HepG2 (cell line): ENCODE data around the gene BPIFA1. TPM values are rescaled to one million over a fixed set of nuclear protein-coding genes. Genes with fewer than 3 reads are reported as not detected.

ENCODE experiments used
- MIER2 ChIP-seq: IDR thresholded peaks from 2 replicates; pipeline ENCODE4 v1.6.1; 2016; ENCODE audit warnings: missing biosample characterization, missing genetic modification reagents
- STAG1 ChIP-seq: sonication (generic); formaldehyde crosslinking; IDR thresholded peaks from 2 replicates; pipeline ENCODE4 v1.4.0; 2020; ENCODE audit warnings: missing genetic modification reagents
- ZNF17 ChIP-seq: sonication (generic); formaldehyde crosslinking; IDR thresholded peaks from 2 replicates; pipeline ENCODE4 v1.5.0; 2020; ENCODE audit warnings: mild to moderate bottlenecking, missing genetic modification reagents
- polyA plus RNA-seq, 8 experiments: library from polyadenylated mRNA; depleted of rRNA in 3 of 8; stranded (reverse) in 7 of 8; unstranded in 1 of 8; fragments of >200 nt; fragmentation: Illumina TruSeq in 4 of 8; extraction: Trizol in 4 of 8; gene quantifications; 2 replicates each; pipeline versions ENCODE4 v1.2.1 to v1.2.3, GENCODE V29; 2011 to 2016; ENCODE audit warnings: low read depth in 4 of 8, missing spikeins in 1 of 8, mixed read lengths in 1 of 8; ENCODE audit not compliant: insufficient read depth in 1 of 8
- total RNA-seq, 5 experiments: library from RNA; depleted of rRNA; stranded (reverse); fragments of >200 nt; fragmentation: Illumina TruSeq; extraction: Trizol; gene quantifications; 2 replicates each; pipeline ENCODE4 v1.2.3, GENCODE V29; 2016; ENCODE audit warnings: low read depth in 1 of 5
- TF ChIP-seq, protein P1 (sequence below): sonication (generic); formaldehyde crosslinking; IDR thresholded peaks from 2 replicates; pipeline ENCODE4 v1.5.0; 2020; ENCODE audit warnings: mild to moderate bottlenecking, missing genetic modification reagents, moderate library complexity
- TF ChIP-seq, protein P2 (sequence below): sonication (generic); formaldehyde crosslinking; IDR thresholded peaks from 2 replicates; pipeline ENCODE4 v1.4.0; 2020; ENCODE audit warnings: missing genetic modification reagents, borderline replicate concordance
- TF ChIP-seq, protein P3 (sequence below), 2 experiments: IDR thresholded peaks; 2 replicates each; pipeline ENCODE4 v1.6.1; 2011 to 2012; ENCODE audit warnings: low read length in 2 of 2, borderline replicate concordance in 1 of 2, low read depth in 1 of 2, mild to moderate bottlenecking in 1 of 2, moderate library complexity in 1 of 2
- TF ChIP-seq, protein P4 (sequence below): sonication (generic); formaldehyde crosslinking; IDR thresholded peaks from 2 replicates; pipeline ENCODE4 v1.5.1; 2020; ENCODE audit warnings: mild to moderate bottlenecking, missing genetic modification reagents, moderate library complexity

The BPIFA1 gene
- total and polyA plus RNA-seq, 2 of the 13 experiments (the other 11 are each of a cell fraction or from before 2014, with no cell fraction given) = not detected

DNA sequence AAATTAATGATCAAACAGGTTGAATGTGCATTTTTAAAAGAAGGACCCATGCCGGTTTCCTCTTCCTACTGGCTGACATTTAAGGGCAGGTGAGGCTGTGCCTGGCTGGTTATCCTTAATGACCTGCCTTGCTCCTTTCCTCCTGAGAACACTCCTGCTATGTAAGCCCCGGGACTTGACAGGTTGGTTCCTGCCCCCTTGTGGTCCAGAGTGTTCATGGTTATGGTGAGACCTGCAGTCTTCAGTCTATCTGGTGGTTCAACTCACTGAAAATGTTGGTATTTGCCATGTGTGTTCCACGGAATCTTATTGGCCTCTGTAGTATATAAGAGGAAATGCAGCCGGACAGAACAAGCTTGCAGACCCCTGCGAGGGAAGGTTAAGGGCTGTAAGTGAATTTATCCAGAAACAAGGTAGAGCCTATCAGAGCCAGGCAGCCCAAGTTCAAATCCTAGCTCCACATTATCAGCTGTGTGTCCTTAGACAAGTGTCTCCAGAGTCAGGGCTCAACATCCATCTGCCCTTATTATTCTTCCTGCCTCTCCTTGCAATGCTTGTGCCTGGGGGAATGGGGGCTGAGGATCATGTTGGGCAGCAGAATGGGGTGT lies 23.9 kb upstream of the BPIFA1 start (continued):
- TF ChIP-seq, protein P1, sequence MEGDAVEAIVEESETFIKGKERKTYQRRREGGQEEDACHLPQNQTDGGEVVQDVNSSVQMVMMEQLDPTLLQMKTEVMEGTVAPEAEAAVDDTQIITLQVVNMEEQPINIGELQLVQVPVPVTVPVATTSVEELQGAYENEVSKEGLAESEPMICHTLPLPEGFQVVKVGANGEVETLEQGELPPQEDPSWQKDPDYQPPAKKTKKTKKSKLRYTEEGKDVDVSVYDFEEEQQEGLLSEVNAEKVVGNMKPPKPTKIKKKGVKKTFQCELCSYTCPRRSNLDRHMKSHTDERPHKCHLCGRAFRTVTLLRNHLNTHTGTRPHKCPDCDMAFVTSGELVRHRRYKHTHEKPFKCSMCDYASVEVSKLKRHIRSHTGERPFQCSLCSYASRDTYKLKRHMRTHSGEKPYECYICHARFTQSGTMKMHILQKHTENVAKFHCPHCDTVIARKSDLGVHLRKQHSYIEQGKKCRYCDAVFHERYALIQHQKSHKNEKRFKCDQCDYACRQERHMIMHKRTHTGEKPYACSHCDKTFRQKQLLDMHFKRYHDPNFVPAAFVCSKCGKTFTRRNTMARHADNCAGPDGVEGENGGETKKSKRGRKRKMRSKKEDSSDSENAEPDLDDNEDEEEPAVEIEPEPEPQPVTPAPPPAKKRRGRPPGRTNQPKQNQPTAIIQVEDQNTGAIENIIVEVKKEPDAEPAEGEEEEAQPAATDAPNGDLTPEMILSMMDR (CRISPR knock-in tag) = peak; percentile 83
- TF ChIP-seq, protein P2, sequence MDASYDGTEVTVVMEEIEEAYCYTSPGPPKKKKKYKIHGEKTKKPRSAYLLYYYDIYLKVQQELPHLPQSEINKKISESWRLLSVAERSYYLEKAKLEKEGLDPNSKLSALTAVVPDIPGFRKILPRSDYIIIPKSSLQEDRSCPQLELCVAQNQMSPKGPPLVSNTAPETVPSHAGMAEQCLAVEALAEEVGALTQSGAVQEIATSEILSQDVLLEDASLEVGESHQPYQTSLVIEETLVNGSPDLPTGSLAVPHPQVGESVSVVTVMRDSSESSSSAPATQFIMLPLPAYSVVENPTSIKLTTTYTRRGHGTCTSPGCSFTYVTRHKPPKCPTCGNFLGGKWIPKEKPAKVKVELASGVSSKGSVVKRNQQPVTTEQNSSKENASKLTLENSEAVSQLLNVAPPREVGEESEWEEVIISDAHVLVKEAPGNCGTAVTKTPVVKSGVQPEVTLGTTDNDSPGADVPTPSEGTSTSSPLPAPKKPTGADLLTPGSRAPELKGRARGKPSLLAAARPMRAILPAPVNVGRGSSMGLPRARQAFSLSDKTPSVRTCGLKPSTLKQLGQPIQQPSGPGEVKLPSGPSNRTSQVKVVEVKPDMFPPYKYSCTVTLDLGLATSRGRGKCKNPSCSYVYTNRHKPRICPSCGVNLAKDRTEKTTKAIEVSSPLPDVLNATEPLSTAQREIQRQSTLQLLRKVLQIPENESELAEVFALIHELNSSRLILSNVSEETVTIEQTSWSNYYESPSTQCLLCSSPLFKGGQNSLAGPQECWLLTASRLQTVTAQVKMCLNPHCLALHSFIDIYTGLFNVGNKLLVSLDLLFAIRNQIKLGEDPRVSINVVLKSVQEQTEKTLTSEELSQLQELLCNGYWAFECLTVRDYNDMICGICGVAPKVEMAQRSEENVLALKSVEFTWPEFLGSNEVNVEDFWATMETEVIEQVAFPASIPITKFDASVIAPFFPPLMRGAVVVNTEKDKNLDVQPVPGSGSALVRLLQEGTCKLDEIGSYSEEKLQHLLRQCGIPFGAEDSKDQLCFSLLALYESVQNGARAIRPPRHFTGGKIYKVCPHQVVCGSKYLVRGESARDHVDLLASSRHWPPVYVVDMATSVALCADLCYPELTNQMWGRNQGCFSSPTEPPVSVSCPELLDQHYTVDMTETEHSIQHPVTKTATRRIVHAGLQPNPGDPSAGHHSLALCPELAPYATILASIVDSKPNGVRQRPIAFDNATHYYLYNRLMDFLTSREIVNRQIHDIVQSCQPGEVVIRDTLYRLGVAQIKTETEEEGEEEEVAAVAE = 0 out of 2 replicates have a peak, but pooled peaks have one; percentile 23
- TF ChIP-seq STAG1 = peak; percentile 76
- TF ChIP-seq MIER2 (CRISPR knock-in tag) = peak; percentile 94
- TF ChIP-seq, protein P3, sequence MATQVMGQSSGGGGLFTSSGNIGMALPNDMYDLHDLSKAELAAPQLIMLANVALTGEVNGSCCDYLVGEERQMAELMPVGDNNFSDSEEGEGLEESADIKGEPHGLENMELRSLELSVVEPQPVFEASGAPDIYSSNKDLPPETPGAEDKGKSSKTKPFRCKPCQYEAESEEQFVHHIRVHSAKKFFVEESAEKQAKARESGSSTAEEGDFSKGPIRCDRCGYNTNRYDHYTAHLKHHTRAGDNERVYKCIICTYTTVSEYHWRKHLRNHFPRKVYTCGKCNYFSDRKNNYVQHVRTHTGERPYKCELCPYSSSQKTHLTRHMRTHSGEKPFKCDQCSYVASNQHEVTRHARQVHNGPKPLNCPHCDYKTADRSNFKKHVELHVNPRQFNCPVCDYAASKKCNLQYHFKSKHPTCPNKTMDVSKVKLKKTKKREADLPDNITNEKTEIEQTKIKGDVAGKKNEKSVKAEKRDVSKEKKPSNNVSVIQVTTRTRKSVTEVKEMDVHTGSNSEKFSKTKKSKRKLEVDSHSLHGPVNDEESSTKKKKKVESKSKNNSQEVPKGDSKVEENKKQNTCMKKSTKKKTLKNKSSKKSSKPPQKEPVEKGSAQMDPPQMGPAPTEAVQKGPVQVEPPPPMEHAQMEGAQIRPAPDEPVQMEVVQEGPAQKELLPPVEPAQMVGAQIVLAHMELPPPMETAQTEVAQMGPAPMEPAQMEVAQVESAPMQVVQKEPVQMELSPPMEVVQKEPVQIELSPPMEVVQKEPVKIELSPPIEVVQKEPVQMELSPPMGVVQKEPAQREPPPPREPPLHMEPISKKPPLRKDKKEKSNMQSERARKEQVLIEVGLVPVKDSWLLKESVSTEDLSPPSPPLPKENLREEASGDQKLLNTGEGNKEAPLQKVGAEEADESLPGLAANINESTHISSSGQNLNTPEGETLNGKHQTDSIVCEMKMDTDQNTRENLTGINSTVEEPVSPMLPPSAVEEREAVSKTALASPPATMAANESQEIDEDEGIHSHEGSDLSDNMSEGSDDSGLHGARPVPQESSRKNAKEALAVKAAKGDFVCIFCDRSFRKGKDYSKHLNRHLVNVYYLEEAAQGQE (IDR thresholded peaks at IDR 0.05; ENCODE audit: borderline replicate concordance in 1 of 2, low read depth in 1 of 2, low read length in 2 of 2) = peak; percentile 13 to 78
- TF ChIP-seq, protein P4, sequence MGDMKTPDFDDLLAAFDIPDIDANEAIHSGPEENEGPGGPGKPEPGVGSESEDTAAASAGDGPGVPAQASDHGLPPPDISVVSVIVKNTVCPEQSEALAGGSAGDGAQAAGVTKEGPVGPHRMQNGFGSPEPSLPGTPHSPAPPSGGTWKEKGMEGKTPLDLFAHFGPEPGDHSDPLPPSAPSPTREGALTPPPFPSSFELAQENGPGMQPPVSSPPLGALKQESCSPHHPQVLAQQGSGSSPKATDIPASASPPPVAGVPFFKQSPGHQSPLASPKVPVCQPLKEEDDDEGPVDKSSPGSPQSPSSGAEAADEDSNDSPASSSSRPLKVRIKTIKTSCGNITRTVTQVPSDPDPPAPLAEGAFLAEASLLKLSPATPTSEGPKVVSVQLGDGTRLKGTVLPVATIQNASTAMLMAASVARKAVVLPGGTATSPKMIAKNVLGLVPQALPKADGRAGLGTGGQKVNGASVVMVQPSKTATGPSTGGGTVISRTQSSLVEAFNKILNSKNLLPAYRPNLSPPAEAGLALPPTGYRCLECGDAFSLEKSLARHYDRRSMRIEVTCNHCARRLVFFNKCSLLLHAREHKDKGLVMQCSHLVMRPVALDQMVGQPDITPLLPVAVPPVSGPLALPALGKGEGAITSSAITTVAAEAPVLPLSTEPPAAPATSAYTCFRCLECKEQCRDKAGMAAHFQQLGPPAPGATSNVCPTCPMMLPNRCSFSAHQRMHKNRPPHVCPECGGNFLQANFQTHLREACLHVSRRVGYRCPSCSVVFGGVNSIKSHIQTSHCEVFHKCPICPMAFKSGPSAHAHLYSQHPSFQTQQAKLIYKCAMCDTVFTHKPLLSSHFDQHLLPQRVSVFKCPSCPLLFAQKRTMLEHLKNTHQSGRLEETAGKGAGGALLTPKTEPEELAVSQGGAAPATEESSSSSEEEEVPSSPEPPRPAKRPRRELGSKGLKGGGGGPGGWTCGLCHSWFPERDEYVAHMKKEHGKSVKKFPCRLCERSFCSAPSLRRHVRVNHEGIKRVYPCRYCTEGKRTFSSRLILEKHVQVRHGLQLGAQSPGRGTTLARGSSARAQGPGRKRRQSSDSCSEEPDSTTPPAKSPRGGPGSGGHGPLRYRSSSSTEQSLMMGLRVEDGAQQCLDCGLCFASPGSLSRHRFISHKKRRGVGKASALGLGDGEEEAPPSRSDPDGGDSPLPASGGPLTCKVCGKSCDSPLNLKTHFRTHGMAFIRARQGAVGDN = no peak
- TF ChIP-seq ZNF17 (CRISPR knock-in tag) = no peak
